AG09309 (cell line): Measurements from ENCODE around the gene PIK3C2G.

Experiments
- DNase-seq: peaks from one replicate; pipeline ENCODE4 v3.0.0-alpha.2; 2010; ENCODE audit warnings: low read depth
- H3K4me3 ChIP-seq: 2 replicates; pipeline ENCODE4 v1.5.1; 2011; ENCODE audit warnings: mild to moderate bottlenecking, low read depth, low read length, moderate library complexity; ENCODE audit not compliant: control insufficient read depth
- CTCF ChIP-seq: IDR thresholded peaks from 2 replicates; pipeline ENCODE4 v1.5.1; 2011; ENCODE audit warnings: mild to moderate bottlenecking, low read depth, low read length, inconsistent platforms; ENCODE audit not compliant: insufficient read depth, control insufficient read depth; ENCODE audit errors: missing control alignments

The PIK3C2G gene

GRCh38 chr12:18402872-18403611 lies 141.7 kb downstream of the PIK3C2G start:
- H3K4me3 ChIP-seq = no peak overlapping the region
- no peak for DNase-seq
- TF ChIP-seq CTCF = no peak

- DNase-seq = no peak
- no peak overlapping the region for H3K4me3 ChIP-seq
- no peak for TF ChIP-seq CTCF
These were observed 150.1 kb downstream of the PIK3C2G start for GRCh38 chr12:18411453-18411852.

GRCh38 chr12:18414671-18415070 lies 153.4 kb downstream of the PIK3C2G start:
- no peak for DNase-seq
- H3K4me3 ChIP-seq = no peak overlapping the region
- no peak for TF ChIP-seq CTCF

GRCh38 chr12:18415227-18415626 lies 153.9 kb downstream of the PIK3C2G start:
- H3K4me3 ChIP-seq = no peak overlapping the region
- no peak for DNase-seq
- TF ChIP-seq CTCF = no peak

GRCh38 chr12:18416412-18416811 lies 155.1 kb downstream of the PIK3C2G start:
- TF ChIP-seq CTCF = no peak
- no peak overlapping the region for H3K4me3 ChIP-seq
- no peak for DNase-seq

GRCh38 chr12:18419311-18419710 lies 158.0 kb downstream of the PIK3C2G start:
- no peak for DNase-seq
- no peak for TF ChIP-seq CTCF
- H3K4me3 ChIP-seq = no peak overlapping the region
